IPS-18a (cell line): Measurements from ENCODE around the gene ZCCHC7.
A peak's percentile ranks its signal among the peaks of the same experiment; 100 is the strongest.
"Not testable (repeated sequence)": the region's sequence is repeated elsewhere in the genome, so short reads cannot be mapped to it uniquely, and the experiment has no call there.

ENCODE experiments used
- H3K27ac ChIP-seq: one replicate; pipeline ENCODE4 v1.5.1; 2013; ENCODE audit warnings: low read length
- H3K27me3 ChIP-seq: one replicate; pipeline ENCODE4 v1.6.1; 2013; ENCODE audit warnings: mild to moderate bottlenecking, low read length; ENCODE audit not compliant: control insufficient read depth, insufficient read depth
- H3K36me3 ChIP-seq: one replicate; pipeline ENCODE4 v1.6.1; 2013; ENCODE audit warnings: low read depth, low read length; ENCODE audit not compliant: control insufficient read depth
- H3K4me1 ChIP-seq: one replicate; pipeline ENCODE4 v1.6.1; 2013; ENCODE audit warnings: low read depth, low read length; ENCODE audit not compliant: control insufficient read depth
- H3K4me3 ChIP-seq: one replicate; pipeline ENCODE4 v1.5.1; 2013; ENCODE audit warnings: low read length
- H3K9ac ChIP-seq: one replicate; pipeline ENCODE4 v1.6.1; 2013; ENCODE audit warnings: mild to moderate bottlenecking, low read length, moderate library complexity
- H3K9me3 ChIP-seq: one replicate; pipeline ENCODE4 v1.6.1; 2013; ENCODE audit warnings: low read depth, low read length; ENCODE audit not compliant: control insufficient read depth

The ZCCHC7 gene

DNA sequence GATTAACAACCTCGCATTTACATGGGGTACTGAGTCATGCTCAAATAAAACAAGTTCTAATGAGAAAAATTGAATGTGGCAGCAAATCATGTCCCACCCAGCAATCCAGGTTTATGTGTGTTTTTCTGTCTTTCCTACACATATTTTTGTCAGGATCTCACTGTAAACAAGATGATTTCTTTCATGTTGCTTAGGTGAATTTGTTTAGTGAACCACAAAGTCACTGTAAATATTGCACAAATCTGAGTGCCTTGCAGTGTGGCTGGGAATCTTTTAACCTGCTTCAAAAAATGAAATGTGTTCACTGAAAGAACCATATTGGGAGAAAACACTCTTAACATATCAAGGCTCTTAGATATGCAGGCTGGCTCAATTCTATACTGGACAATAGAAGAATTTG is 23.1 kb upstream of the ZCCHC7 start:
- no peaks in the 10 kb centered on the region for H3K9me3 ChIP-seq
- H3K4me1 ChIP-seq = no peaks in the 10 kb centered on the region
- H3K27me3 ChIP-seq = no peaks in the 10 kb centered on the region
- H3K9ac ChIP-seq = no peak overlapping the region
- no peak overlapping the region for H3K4me3 ChIP-seq
- no peak overlapping the region for H3K27ac ChIP-seq
- H3K36me3 ChIP-seq = no peaks in the 10 kb centered on the region

- Histone ChIP-seq H3K4me1 (no peaks in the 10 kb centered on the region), H3K4me3 (no peak overlapping the region), H3K27me3 (no peaks in the 10 kb centered on the region), H3K36me3 (no peaks in the 10 kb centered on the region), H3K27ac (no peak overlapping the region), H3K9me3 (no peaks in the 10 kb centered on the region), H3K9ac (no peak overlapping the region)
Observed at GRCh38 chr9:37100327-37100726, 20.0 kb upstream of the ZCCHC7 start.

DNA sequence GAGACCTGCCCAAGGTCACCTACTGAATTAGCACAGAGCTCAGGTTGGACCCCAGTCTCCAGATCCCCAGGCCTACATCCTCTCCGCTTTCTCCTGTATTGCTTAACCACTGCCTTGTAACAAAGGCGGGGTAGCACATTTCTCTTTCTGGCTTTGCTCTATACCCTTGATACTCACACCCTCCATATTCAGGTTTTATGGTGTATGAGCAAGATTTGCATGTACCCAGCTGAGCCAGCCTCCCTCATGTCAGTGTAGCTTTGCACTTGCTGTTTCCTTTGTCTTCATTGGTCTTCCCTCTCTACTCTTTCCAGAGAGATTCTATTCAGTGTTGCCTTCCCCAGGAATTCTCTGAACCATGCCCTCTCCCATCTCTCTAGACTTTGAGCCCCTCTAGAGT is 19.6 kb upstream of the ZCCHC7 start:
- Histone ChIP-seq H3K4me1 (no peaks in the 10 kb centered on the region), H3K9me3 (no peaks in the 10 kb centered on the region), H3K27me3 (no peaks in the 10 kb centered on the region), H3K36me3 (no peaks in the 10 kb centered on the region), H3K27ac (no peak overlapping the region), H3K4me3 (no peak overlapping the region), H3K9ac (no peak overlapping the region)

DNA sequence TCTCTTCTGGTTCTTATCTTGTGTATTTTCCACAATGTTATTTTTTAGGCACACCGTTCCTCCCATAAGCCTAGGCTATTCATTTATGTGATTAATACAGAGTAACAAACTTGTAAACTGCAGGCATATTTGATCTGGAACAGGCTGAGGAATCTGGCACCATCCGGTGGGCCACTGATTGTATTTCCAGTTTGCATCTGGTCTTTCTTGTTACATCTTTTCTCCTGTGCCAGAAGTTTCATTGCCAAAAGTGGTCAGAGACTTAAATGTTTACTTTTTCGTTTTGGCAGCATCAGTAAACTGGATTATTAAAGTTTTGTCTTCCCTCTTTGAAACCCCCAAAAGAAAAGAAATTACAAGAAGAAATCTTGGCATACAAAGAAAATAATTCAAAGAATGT is 17.9 kb upstream of the ZCCHC7 start:
- H3K9me3 ChIP-seq = no peaks in the 10 kb centered on the region
- no peak overlapping the region for H3K4me3 ChIP-seq
- H3K9ac ChIP-seq = no peak overlapping the region
- no peaks in the 10 kb centered on the region for H3K36me3 ChIP-seq
- no peak overlapping the region for H3K27ac ChIP-seq
- H3K4me1 ChIP-seq = no peaks in the 10 kb centered on the region
- no peaks in the 10 kb centered on the region for H3K27me3 ChIP-seq

DNA sequence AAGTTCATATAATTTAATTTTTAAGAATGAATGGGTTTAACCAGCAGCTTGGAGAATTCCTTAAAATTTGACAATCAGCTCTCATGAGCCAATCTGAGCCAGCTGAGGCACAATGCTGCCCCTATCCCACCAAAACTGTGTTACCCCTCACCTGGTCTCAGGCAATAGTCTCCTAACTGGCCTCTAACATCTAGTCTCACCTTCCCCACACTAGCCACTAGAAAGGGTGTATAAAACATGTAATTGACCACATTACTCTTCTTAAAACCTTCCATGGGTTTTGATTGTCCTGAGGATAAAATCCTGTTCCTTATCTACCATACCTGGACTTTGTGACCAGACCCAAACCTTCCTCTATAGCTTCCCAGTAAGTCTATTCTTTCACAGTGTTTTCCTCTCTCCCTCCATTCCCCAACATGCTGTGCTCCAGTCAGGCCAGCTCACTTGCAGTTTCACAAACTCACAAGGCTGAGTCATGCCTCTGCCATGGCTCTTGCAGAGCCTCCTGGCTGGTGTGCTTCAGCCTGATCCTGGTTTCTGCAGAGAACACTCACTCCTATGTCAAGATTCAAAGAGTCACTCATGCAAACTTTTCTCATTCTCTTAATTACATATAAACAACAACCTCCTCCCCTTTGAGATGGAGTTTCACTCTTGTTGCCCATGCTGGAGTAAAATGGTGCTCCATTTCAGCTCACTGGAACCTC is 16.0 kb upstream of the ZCCHC7 start:
- Histone ChIP-seq H3K27ac (no peak overlapping the region), H3K27me3 (no peaks in the 10 kb centered on the region), H3K9ac (no peak overlapping the region)

GRCh38 chr9:37105234-37105633 is 15.1 kb upstream of the ZCCHC7 start:
- Histone ChIP-seq H3K27ac (no peak overlapping the region), H3K4me1 (no peaks in the 10 kb centered on the region), H3K4me3 (no peak overlapping the region), H3K36me3 (no peaks in the 10 kb centered on the region), H3K27me3 (no peaks in the 10 kb centered on the region), H3K9ac (no peak overlapping the region), H3K9me3 (peaks cover 4% of the 10 kb centered on the region)

More for the DNA sequence above, 16.0 kb upstream of the ZCCHC7 start:
- Histone ChIP-seq H3K36me3 (no peaks in the 10 kb centered on the region), H3K9me3 (peaks cover 4% of the 10 kb centered on the region), H3K4me3 (no peak overlapping the region), H3K4me1 (no peaks in the 10 kb centered on the region)

DNA sequence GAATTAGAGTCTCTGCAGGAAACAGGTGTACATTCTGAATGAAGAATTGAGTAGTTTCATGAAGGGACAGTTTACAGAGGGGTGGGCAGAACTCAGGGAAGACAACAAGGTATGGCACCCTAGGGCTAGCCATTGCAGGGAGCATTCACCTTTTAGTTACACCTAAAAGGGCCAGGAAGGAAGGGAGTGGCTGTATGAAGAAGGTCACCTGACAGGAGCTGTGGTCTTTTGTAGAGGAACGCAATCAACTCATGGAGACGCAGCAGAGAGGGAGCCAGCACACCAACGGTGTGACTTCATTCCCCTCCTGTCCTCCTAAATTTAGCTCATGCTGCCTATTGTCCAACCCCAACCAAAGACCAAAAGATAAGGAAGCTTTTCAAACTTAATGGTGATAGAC is 12.7 kb upstream of the ZCCHC7 start:
- H3K9me3 ChIP-seq = peaks cover 4% of the 10 kb centered on the region
- no peaks in the 10 kb centered on the region for H3K36me3 ChIP-seq
- no peak overlapping the region for H3K9ac ChIP-seq
- no peaks in the 10 kb centered on the region for H3K4me1 ChIP-seq
- no peak overlapping the region for H3K27ac ChIP-seq
- H3K27me3 ChIP-seq = no peaks in the 10 kb centered on the region
- no peak overlapping the region for H3K4me3 ChIP-seq

GRCh38 chr9:37114442-37114841 is 5.9 kb upstream of the ZCCHC7 start:
- not testable (repeated sequence) for H3K27ac ChIP-seq, H3K9me3 ChIP-seq, H3K9ac ChIP-seq, H3K4me3 ChIP-seq, H3K27me3 ChIP-seq, H3K36me3 ChIP-seq, H3K4me1 ChIP-seq

GRCh38 chr9:37117956-37118355 is 2.4 kb upstream of the ZCCHC7 start:
- Histone ChIP-seq H3K4me1 (peaks cover 4% of the 10 kb centered on the region), H3K36me3 (no peaks in the 10 kb centered on the region), H3K27ac (no peak overlapping the region), H3K27me3 (peaks cover 9% of the 10 kb centered on the region), H3K9ac (no peak overlapping the region), H3K9me3 (peaks cover 5% of the 10 kb centered on the region), H3K4me3 (no peak overlapping the region)

DNA sequence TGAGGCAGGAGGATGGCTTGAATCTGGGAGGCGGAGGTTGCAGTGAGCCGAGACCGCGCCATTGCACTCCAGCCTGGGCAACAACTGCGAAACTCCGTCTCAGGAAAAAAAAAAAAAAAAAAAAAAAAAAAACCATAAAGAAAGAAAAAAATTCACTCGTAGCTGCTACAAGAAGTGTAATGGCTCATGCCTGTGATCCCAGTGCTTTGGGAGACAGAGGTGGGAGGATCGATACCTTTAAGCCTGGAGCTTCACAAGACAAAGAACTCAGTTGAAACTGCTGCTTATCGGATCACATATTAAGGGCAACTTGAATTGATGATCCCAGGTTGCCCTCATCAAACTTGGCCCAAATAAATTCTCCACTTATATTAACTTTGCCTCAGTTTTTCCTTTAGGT is 1.0 kb upstream of the ZCCHC7 start:
- Histone ChIP-seq H3K27ac (no peak overlapping the region), H3K27me3 (peaks cover 9% of the 10 kb centered on the region), H3K4me1 (peaks cover 4% of the 10 kb centered on the region), H3K9me3 (peaks cover 5% of the 10 kb centered on the region), H3K4me3 (peak overlapping the region; percentile 98), H3K36me3 (no peaks in the 10 kb centered on the region), H3K9ac (peak overlapping the region; percentile 75)

GRCh38 chr9:37120843-37121335 is 515 bp downstream of the ZCCHC7 start:
- not testable (repeated sequence) for H3K4me1 ChIP-seq, H3K36me3 ChIP-seq, H3K27me3 ChIP-seq, H3K27ac ChIP-seq, H3K9me3 ChIP-seq
- Histone ChIP-seq H3K4me3 (peak overlapping the region; percentile 98), H3K9ac (peak overlapping the region; percentile 75)

- Histone ChIP-seq H3K4me3 (peak overlapping the region; percentile 98), H3K9me3 (peaks cover 5% of the 10 kb centered on the region), H3K4me1 (peaks cover 4% of the 10 kb centered on the region), H3K27me3 (peaks cover 9% of the 10 kb centered on the region), H3K36me3 (peaks cover 4% of the 10 kb centered on the region), H3K9ac (peak overlapping the region; percentile 23), H3K27ac (no peak overlapping the region)
Observed at GRCh38 chr9:37121881-37122280, 1.5 kb downstream of the ZCCHC7 start.
